Activated naive CD4-positive, alpha-beta T cell treated with anti-CD3 and anti-CD28 coated beads, Interleukin-2, amount 10 ng/mL, durations not matched to agents 7 days and 5 days (primary cell): ENCODE data around the gene IRAG1.
"Not testable (repeated sequence)": the region's sequence is repeated elsewhere in the genome, so short reads cannot be mapped to it uniquely, and the experiment has no call there.

Experiments used
- CTCF ChIA-PET: fragments of 350-600 bp; sonication (Branson Sonifier 250); formaldehyde crosslinking; loops from one replicate; lab custom pipeline; 2021; ENCODE audit warnings: antibody characterized with exemption; lab: Charles Lee
- DNase-seq: peaks from one replicate; pipeline ENCODE4 v3.0.0-alpha.2; 2020
- H3K27ac Mint-ChIP-seq: one replicate; pipeline ENCODE4 v1.8.0; 2021; ENCODE audit warnings: mild to moderate bottlenecking, moderate library complexity, mixed read lengths
- H3K27me3 Mint-ChIP-seq: one replicate; pipeline ENCODE4 v1.8.0; 2021; ENCODE audit warnings: mild to moderate bottlenecking, mixed read lengths
- H3K36me3 Mint-ChIP-seq: one replicate; pipeline ENCODE4 v1.8.0; 2021; ENCODE audit warnings: mixed read lengths
- H3K4me1 Mint-ChIP-seq: one replicate; pipeline ENCODE4 v1.8.0; 2021; ENCODE audit warnings: mixed read lengths
- H3K4me3 Mint-ChIP-seq: one replicate; pipeline ENCODE4 v1.8.0; 2021; ENCODE audit warnings: mild to moderate bottlenecking, moderate library complexity, mixed read lengths
- H3K9me3 Mint-ChIP-seq: one replicate; pipeline ENCODE4 v1.8.0; 2021; ENCODE audit warnings: mixed read lengths

Gene IRAG1

GRCh38 chr11:10688401-10688800 is 5.2 kb downstream of the IRAG1 start:
- Mint-ChIP-seq H3K4me3 (no peak overlapping the region), H3K27me3 (peaks cover 38% of the 10 kb centered on the region)
- DNase-seq, result no peak

GRCh38 chr11:10686311-10686710 is 7.2 kb downstream of the IRAG1 start:
- Mint-ChIP-seq H3K36me3 (no peaks in the 10 kb centered on the region), H3K9me3 (no peaks in the 10 kb centered on the region), H3K27me3 (peaks cover 21% of the 10 kb centered on the region), H3K4me3 (no peak overlapping the region), H3K4me1 (no peaks in the 10 kb centered on the region), H3K27ac (no peak overlapping the region)
- no peak for DNase-seq
- CTCF ChIA-PET, result no interaction called here

More at GRCh38 chr11:10688401-10688800, 5.2 kb downstream of the IRAG1 start:
- CTCF ChIA-PET, result interaction anchor here (1.1 kb wide), 1 partner anchor 10 kb away, joined by 3 read pairs; no protein-coding TSS in a partner anchor
- Mint-ChIP-seq H3K4me1 (no peaks in the 10 kb centered on the region), H3K9me3 (no peaks in the 10 kb centered on the region), H3K27ac (no peak overlapping the region), H3K36me3 (no peaks in the 10 kb centered on the region)

GRCh38 chr11:10683429-10683828 is 10.1 kb downstream of the IRAG1 start:
- no peak for DNase-seq
- Mint-ChIP-seq H3K27me3 (peaks cover 28% of the 10 kb centered on the region), H3K36me3 (no peaks in the 10 kb centered on the region), H3K9me3 (no peaks in the 10 kb centered on the region), H3K4me3 (no peak overlapping the region), H3K27ac (no peak overlapping the region), H3K4me1 (no peaks in the 10 kb centered on the region)
- CTCF ChIA-PET, result interaction anchor here (1.6 kb wide), 1 partner anchor 142 kb away, joined by 3 read pairs; the partner anchor contains the start of gene RNF141

- CTCF ChIA-PET, result no interaction called here
- Mint-ChIP-seq H3K4me3 (no peak overlapping the region), H3K9me3 (no peaks in the 10 kb centered on the region), H3K4me1 (no peaks in the 10 kb centered on the region), H3K27ac (no peak overlapping the region), H3K36me3 (no peaks in the 10 kb centered on the region), H3K27me3 (peaks cover 29% of the 10 kb centered on the region)
- DNase-seq, result no peak
Observed at GRCh38 chr11:10680956-10681487, 12.5 kb downstream of the IRAG1 start.

- H3K27ac Mint-ChIP-seq, H3K36me3 Mint-ChIP-seq, DNase-seq, H3K9me3 Mint-ChIP-seq, H3K4me1 Mint-ChIP-seq, H3K4me3 Mint-ChIP-seq, CTCF ChIA-PET: not testable (repeated sequence)
- peaks cover 36% of the 10 kb centered on the region for H3K27me3 Mint-ChIP-seq
Observed at GRCh38 chr11:10680279-10680678, 13.3 kb downstream of the IRAG1 start.

- Mint-ChIP-seq H3K4me1 (peaks cover 5% of the 10 kb centered on the region), H3K27me3 (peaks cover 43% of the 10 kb centered on the region), H3K36me3 (no peaks in the 10 kb centered on the region), H3K4me3 (no peak overlapping the region), H3K9me3 (no peaks in the 10 kb centered on the region), H3K27ac (no peak overlapping the region)
- DNase-seq, result no peak
- CTCF ChIA-PET, result no interaction called here
Observed at GRCh38 chr11:10679644-10680043, 13.9 kb downstream of the IRAG1 start.

- peaks cover 5% of the 10 kb centered on the region for H3K4me1 Mint-ChIP-seq
- no peak overlapping the region for H3K27ac Mint-ChIP-seq
- H3K27me3 Mint-ChIP-seq, result peaks cover 55% of the 10 kb centered on the region
- no peaks in the 10 kb centered on the region for H3K36me3 Mint-ChIP-seq
- no peaks in the 10 kb centered on the region for H3K9me3 Mint-ChIP-seq
- H3K4me3 Mint-ChIP-seq, result no peak overlapping the region
- DNase-seq, result no peak
- CTCF ChIA-PET, result interaction anchor here (1.1 to 1.4 kb wide), 2 partner anchors 11 to 24 kb away, joined by 3 read pairs; no protein-coding TSS in a partner anchor
Observed at GRCh38 chr11:10678101-10678500, 15.5 kb downstream of the IRAG1 start.

GRCh38 chr11:10676919-10677318 is 16.6 kb downstream of the IRAG1 start:
- peaks cover 59% of the 10 kb centered on the region for H3K27me3 Mint-ChIP-seq
- no peak overlapping the region for H3K4me3 Mint-ChIP-seq
- peaks cover 5% of the 10 kb centered on the region for H3K4me1 Mint-ChIP-seq
- CTCF ChIA-PET, result interaction anchor here (1.1 kb wide), 1 partner anchor 271 kb away, joined by 4 read pairs; no protein-coding TSS in a partner anchor
- no peak for DNase-seq
- H3K27ac Mint-ChIP-seq, result no peak overlapping the region
- no peaks in the 10 kb centered on the region for H3K9me3 Mint-ChIP-seq
- no peaks in the 10 kb centered on the region for H3K36me3 Mint-ChIP-seq

GRCh38 chr11:10674911-10675440 is 18.6 kb downstream of the IRAG1 start:
- Mint-ChIP-seq H3K9me3 (no peaks in the 10 kb centered on the region), H3K4me1 (peaks cover 5% of the 10 kb centered on the region), H3K27me3 (peaks cover 54% of the 10 kb centered on the region), H3K4me3 (no peak overlapping the region), H3K27ac (no peak overlapping the region), H3K36me3 (no peaks in the 10 kb centered on the region)
- no peak for DNase-seq
- CTCF ChIA-PET, result interaction anchor here (2.0 kb wide), 1 partner anchor 12 kb away, joined by 5 read pairs; no protein-coding TSS in a partner anchor

GRCh38 chr11:10674440-10674855 is 19.1 kb downstream of the IRAG1 start:
- no peak overlapping the region for H3K4me3 Mint-ChIP-seq
- CTCF ChIA-PET, result interaction anchor here (2.0 kb wide), 1 partner anchor 11 kb away, joined by 5 read pairs; no protein-coding TSS in a partner anchor
- no peaks in the 10 kb centered on the region for H3K36me3 Mint-ChIP-seq

GRCh38 chr11:10673501-10674062 is 20.0 kb downstream of the IRAG1 start:
- Mint-ChIP-seq H3K27ac (no peak overlapping the region), H3K36me3 (no peaks in the 10 kb centered on the region), H3K4me1 (peaks cover 5% of the 10 kb centered on the region), H3K27me3 (peaks cover 54% of the 10 kb centered on the region), H3K9me3 (no peaks in the 10 kb centered on the region), H3K4me3 (no peak overlapping the region)
- DNase-seq, result no peak
- CTCF ChIA-PET, result interaction anchor here (2.0 kb wide), 1 partner anchor 10 kb away, joined by 5 read pairs; no protein-coding TSS in a partner anchor

More at GRCh38 chr11:10674440-10674855, 19.1 kb downstream of the IRAG1 start:
- peaks cover 55% of the 10 kb centered on the region for H3K27me3 Mint-ChIP-seq
- no peak overlapping the region for H3K27ac Mint-ChIP-seq
- peaks cover 5% of the 10 kb centered on the region for H3K4me1 Mint-ChIP-seq
- no peaks in the 10 kb centered on the region for H3K9me3 Mint-ChIP-seq
- no peak for DNase-seq

GRCh38 chr11:10670099-10670498 is 23.5 kb downstream of the IRAG1 start:
- Mint-ChIP-seq H3K4me3 (no peak overlapping the region), H3K4me1 (peaks cover under 1% of the 10 kb centered on the region), H3K27ac (no peak overlapping the region), H3K36me3 (no peaks in the 10 kb centered on the region), H3K27me3 (peaks cover 51% of the 10 kb centered on the region), H3K9me3 (no peaks in the 10 kb centered on the region)
- CTCF ChIA-PET, result no interaction called here
- no peak for DNase-seq

- Mint-ChIP-seq H3K36me3 (no peaks in the 10 kb centered on the region), H3K27me3 (peaks cover 45% of the 10 kb centered on the region), H3K9me3 (no peaks in the 10 kb centered on the region), H3K4me1 (no peaks in the 10 kb centered on the region), H3K4me3 (no peak overlapping the region), H3K27ac (no peak overlapping the region)
- CTCF ChIA-PET, result no interaction called here
- DNase-seq, result no peak
Observed at GRCh38 chr11:10669258-10670033, 24.1 kb downstream of the IRAG1 start.

GRCh38 chr11:10667521-10667885 is 26.1 kb downstream of the IRAG1 start:
- H3K36me3 Mint-ChIP-seq, result no peaks in the 10 kb centered on the region
- no peak for DNase-seq
- CTCF ChIA-PET, result no interaction called here
- H3K4me3 Mint-ChIP-seq, result no peak overlapping the region
- H3K27ac Mint-ChIP-seq, result no peak overlapping the region
- no peaks in the 10 kb centered on the region for H3K4me1 Mint-ChIP-seq
- H3K9me3 Mint-ChIP-seq, result no peaks in the 10 kb centered on the region
- peaks cover 30% of the 10 kb centered on the region for H3K27me3 Mint-ChIP-seq
